Measurements from ENCODE around the gene GPR35. TPM values are rescaled to one million over a fixed set of nuclear protein-coding genes. Genes with fewer than 3 reads are reported as not detected.

Gene GPR35
- polyA plus RNA-seq, 1 donor = 2.9 TPM

DNA sequence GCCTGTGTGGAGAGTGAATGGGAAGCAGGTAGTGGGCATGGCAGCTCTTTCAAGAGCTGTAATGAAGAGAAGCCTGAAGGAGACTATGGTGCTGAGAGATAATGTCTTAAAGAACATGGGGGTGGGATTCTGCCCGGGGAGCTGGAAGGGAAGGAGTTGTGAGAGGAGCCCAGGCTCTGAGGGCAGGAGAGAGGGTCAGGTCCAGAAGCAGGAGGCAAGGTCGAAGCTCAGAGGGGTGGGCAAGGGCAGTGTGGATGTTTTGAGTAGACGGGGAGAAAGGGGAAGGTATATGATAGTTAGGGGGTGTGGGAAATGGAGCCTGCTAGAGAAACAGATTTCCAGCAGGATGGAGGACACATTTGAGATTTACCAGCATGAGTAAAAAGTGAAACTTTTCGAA is 36.6 kb upstream of the GPR35 start:
- no peak for DNase-seq

DNA sequence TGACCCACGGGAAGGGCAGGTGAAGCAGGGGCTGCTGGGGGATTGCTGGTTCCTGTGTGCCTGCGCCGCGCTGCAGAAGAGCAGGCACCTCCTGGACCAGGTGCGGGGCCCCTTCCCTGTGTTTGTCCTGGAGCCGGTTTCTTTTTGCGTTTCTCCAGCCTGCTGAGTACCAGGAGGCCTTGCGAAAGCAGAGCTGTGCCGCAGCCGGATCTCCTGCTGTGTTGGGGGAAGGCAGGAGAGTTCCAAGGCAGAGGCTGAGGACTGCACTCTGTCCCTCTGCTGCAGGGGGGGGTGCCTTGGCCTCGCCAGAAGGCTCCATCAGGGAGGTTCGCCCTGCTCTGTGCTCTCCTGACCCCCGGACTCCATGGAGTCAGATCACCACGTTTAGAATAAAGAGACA is 35.9 kb upstream of the GPR35 start:
- no peak for DNase-seq

DNA sequence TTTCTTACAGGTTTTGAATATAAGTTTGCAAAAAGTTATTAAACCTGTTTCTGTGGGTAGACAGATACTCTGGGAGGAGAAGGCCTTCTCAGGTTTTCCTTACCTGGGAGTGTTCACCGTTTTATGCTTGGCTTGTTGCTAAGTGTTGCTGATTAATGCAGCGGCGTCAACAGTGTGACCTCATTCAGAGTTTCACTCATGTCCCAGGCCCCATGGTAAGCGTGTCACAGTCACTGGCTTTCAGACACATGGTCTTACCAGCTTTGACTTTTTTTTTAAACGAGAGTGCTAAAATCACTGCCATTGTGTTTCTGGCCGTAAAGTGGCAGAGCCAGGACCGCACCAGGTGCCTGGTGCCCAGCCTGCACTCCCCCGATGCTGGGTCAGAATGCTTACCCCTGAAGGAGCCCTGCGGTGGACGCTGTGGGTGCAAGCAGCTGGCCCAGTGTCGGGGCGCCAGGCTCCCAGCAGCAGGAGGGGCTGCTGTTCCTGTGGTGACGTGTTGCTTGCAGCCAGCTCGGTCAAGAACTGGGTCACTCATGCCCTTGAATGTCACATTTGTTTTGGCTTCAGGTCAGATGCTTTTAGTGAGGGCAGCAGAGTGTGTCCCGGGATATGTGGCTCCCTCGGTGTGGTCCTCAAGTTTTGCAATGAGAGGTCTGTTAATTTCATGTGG is 35.3 kb upstream of the GPR35 start:
- no peak for DNase-seq

DNA sequence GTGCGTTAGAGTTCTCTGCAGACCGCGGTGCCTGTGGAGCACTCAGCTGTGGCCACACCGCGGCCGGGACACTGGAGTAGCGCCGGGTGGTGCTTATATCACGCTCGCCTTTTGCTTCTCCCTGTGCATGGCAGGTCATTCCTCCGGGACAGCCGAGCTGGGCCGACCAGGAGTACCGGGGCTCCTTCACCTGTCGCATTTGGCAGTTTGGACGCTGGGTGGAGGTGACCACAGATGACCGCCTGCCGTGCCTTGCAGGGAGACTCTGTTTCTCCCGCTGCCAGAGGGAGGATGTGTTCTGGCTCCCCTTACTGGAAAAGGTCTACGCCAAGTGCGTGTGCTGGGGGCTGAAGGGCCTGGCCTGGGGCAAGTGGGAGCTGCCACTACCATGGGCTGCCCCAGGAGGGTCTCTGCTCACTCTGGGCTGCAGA is 34.6 kb upstream of the GPR35 start:
- no peak for DNase-seq

DNA sequence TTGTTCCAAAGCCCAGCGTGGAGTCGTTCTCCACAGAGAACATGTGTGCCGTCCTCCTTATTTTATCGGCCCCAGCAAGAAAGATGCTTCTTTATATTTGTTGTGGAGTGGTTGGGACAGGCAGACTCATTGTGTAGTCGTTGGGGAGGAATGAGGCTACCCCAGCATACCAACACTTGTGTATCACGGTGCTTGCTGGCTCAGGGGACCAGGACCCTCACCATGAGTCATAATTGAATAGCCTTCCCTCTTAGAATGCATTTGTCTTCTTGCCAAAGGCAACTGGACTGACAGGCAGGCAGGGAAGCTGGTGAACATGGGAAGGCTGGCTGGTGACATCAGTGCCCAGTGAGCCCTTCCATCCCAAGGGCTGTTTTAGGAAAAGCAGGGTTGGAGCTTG is 34.1 kb upstream of the GPR35 start:
- no peak for DNase-seq

DNA sequence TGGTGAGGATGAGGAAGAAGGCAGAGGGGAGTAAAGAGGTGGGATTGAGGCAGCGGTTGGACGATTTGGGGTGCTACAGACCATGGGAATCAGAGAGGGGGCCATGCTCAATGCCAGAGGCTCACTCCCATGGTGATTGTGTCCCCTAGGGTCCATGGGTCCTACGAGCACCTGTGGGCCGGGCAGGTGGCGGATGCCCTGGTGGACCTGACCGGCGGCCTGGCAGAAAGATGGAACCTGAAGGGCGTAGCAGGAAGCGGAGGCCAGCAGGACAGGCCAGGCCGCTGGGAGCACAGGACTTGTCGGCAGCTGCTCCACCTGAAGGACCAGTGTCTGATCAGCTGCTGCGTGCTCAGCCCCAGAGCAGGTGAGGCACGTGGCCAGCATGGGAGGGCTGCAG is 33.5 kb upstream of the GPR35 start:
- DNase-seq = no peak

DNA sequence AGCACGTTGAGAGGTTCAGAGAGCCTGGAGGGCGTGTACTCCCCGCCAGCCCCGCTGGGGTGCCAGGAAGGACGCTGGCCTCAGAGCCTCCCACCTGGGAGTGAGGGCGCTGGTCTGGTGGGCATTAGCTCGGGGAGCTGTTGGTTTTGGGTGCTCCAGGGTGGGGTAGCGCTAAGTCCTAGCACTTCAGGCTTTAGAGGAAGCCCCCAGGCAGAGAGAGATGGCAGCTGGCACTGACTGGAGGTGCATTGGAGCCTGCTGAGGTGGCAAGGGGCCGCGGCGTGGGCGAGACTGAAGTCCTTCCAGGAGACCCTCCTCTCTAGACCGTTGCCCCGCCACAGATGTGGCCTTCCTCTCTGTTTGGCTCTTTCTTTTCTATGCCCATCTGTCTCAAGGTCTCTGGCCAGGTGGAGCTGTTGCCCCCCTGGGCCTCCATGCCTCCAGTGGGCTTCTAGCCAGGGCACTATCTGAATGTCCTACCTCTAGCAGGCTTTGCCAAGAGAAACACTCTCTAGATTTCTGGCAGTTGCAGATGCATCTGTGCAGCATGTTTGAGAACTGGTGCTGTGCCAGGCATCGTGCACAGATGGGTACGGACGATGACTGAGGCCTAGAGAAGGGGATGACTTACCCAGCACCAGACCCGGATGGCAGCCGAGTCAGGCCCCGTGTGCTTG is 32.1 kb upstream of the GPR35 start:
- no peak for DNase-seq

DNA sequence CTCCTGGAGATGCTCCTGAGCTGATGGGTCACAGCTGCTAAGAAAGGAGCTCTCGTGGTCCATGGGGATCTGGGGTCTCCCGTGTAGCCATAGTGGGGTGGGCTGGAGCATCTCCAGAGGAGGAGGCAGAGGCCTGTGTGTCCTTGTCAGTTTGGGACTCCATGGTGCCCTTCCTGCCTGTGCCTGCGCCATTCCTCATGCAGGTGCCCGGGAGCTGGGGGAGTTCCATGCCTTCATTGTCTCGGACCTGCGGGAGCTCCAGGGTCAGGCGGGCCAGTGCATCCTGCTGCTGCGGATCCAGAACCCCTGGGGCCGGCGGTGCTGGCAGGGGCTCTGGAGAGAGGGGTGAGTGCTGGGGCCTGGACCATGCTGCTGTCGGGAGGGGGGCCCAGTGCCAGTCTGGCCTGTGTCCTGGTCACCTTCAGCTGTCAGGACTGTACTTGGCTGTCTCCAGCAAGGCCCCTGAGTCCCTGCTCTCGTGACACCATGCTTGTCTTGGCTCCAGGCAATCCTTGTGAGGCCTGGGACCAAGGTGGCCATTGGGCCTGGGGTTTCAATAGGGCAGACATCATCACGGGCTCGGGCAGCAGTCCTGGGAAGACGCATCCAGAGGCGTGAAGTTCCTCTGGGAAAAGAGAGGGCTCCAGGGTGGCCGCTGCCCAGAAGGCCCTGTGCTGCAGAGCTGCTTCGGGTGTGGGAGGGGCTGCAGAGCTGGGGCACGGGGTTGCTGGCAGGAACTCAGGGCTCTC is 31.4 kb upstream of the GPR35 start:
- DNase-seq = no peak

DNA sequence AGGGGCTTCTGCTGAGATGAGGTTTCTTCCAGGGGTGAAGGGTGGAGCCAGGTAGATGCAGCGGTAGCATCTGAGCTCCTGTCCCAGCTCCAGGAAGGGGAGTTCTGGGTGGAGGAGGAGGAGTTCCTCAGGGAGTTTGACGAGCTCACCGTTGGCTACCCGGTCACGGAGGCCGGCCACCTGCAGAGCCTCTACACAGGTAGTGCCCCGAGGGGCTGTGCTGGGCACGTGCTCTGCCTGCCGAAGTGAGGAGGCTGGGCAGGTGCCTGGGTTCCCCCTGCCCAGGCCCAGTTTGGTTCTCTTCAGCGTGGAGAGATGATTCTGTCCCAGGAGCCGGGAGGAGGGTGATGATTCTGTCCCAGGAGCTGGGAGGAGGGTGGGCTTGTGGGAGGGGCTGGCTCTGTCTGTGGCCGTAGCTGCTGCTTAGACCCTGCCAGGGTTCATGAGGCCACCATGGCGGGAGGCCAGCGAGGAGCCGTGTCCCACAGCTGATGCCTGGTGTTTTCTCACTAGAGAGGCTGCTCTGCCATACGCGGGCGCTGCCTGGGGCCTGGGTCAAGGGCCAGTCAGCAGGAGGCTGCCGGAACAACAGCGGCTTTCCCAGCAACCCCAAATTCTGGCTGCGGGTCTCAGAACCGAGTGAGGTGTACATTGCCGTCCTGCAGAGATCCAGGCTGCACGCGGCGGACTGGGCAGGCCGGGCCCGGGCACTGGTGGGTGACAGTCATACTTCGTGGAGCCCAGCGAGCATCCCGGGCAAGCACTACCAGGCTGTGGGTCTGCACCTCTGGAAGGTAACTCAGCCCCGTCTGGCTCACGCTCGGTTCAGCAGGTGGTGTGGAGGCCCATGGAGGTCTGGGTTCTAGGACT is 30.5 kb upstream of the GPR35 start:
- no peak for DNase-seq

DNA sequence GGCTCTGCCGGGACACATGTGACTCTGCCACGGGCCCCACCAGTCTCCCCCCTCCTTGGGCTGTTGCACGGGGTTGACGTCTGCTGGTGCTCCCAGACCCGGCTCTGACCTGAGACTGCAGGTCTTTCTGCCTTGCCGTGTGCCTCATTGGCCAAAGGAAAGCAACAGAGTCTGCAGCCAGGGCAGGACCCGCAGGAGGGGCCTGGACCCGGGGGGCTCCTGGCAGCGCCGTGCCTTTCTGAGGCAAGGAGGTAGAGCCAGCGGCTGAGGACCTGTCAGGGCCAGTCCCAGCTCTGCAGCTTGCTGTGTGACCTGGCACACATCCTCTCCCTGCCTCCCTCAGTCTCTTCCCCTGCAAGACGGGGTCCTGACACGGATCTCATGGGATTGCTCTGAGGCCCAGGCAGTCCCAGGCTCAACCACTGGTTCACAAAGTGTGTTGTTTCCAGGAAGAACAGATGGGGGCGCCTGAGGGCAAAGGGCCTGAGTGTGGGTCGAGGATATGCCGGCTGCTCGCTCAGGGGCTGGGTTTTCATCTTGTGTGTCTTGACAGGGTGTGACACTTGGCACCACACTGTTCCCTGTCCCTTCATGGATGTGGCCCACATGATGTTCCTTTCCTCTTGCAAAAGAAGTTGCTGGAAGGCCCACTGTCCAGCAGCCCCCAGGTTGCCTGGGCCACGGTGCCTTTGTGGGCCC is 29.8 kb upstream of the GPR35 start:
- DNase-seq = no peak

DNA sequence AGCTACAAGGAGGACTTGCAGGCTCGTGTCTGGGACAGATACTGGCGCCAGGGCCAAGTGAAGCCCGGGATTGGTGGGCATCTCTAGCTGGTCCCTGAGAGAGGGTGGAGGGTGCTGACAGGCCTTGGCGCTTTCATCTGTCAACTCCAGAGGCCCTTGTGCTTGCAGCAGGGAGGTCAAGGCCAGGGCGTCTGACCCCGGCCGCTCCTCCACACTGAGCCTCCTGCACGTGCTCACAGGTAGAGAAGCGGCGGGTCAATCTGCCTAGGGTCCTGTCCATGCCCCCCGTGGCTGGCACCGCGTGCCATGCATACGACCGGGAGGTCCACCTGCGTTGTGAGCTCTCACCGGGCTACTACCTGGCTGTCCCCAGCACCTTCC is 29.2 kb upstream of the GPR35 start:
- DNase-seq = no peak

DNA sequence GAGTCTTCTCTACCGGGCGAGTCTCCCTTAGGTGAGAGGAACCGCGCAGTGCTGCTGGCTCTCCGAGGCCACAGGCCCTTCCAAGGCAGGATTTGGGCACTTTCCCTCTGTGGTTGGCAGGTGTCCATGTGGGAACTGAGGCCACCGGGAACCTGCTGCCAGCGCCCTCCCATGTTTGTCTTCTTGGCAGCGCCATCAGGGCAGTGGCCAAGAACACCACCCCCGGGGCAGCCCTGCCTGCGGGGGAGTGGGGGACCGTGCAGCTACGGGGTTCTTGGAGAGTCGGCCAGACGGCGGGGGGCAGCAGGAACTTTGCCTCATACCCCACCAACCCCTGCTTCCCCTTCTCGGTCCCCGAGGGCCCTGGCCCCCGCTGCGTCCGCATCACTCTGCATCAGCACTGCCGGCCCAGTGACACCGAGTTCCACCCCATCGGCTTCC is 28.8 kb upstream of the GPR35 start:
- DNase-seq = no peak

DNA sequence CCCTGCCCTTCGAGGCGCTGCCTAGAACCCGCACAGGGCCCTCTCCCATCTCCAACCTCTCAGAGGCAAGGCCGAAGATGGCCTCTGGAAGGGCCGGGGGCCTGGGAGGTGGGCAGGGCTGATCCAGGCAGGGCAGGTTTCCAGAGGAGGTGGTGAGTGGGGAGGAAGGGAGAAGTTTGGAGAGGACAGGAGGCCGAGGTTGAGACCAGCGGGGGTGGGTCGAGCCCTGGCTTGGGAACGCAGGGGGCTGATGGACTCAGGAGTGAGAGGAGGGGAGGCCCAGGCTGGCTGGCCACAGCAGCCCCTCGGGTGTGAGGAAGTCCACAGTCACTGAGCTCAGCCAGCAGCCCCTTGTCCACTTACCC is 28.2 kb upstream of the GPR35 start:
- DNase-seq = no peak

DNA sequence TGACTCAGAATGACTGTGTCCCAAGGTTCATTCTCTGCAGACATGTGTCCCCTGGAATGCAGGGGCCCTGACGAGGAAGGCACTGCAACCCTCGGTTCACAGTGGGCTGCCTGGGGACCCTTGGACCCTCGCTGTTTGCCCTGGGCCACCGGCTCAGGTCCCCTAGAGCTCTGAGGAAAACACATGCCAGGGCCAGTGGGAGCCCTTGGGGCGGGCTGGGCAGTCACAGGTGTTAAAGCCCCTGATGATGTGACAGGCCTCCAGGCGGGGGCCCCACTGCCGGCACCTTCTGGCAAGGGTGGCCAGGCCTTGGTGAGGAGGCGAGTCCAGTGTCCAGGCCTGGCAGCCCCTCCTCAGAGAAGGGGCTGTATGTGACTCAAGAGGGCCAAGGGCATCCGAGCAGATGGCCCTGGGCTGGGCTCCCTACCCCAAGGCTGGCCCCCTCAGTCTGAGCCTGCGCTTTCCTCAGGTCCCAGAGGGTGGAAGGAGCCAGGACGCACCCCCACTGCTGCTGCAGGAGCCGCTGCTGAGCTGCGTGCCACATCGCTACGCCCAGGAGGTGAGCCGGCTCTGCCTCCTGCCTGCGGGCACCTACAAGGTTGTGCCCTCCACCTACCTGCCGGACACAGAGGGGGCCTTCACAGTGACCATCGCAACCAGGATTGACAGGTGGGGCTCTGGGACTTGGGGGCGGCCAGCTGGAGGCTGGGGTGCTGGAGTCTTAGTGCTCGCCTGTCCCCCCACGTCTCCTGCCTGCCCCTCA is 27.7 kb upstream of the GPR35 start:
- DNase-seq = no peak

DNA sequence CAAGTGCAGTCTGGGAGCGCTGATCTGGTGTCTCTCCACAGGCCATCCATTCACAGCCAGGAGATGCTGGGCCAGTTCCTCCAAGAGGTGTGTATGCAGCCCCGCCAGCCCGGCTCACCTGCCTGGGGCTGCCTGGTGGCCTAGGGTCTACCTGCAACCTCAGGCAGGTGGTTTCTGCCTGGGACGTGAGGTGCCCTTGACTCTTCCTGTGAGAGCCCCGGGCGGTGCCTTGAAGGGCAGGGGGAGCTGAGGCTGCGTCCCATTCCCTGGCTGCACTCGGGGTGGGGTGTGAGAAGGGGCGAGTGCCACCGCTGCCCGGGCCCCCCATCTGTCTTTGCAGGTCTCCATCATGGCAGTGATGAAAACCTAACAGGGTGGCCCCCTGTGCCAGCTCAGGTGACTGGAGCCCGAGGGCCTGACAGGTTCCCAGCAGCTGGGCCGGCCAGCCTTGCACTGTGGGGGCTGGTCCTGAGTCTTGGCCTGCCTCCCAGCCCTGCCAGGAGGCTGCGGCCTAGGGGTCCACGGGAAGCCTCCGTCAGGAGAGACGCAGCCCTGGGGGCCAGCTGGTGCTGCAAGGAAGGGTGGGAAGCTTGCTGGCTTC is 26.9 kb upstream of the GPR35 start:
- no peak for DNase-seq

DNA sequence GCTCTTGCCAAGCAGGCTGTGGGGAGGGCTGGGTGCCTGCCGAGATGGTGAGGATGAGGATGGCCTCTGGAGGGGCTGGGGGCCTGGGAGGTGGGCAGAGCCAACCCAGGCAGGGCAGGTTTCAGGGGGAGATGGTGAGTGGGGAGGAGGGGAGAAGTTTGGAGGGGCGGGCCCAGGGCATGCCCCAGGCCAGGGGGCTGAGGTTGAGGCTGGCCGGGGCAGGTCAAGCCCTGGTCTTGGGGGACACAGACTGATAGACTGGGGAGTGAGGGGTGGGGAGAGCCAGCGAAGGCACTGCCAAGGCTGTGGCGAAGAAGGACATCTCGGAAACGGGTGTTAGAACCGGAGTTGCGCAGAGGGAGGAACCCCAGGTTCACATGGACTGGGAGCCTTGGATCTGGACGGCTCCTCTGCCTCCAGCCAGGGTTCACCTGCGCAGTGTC is 26.1 kb upstream of the GPR35 start:
- DNase-seq = no peak

DNA sequence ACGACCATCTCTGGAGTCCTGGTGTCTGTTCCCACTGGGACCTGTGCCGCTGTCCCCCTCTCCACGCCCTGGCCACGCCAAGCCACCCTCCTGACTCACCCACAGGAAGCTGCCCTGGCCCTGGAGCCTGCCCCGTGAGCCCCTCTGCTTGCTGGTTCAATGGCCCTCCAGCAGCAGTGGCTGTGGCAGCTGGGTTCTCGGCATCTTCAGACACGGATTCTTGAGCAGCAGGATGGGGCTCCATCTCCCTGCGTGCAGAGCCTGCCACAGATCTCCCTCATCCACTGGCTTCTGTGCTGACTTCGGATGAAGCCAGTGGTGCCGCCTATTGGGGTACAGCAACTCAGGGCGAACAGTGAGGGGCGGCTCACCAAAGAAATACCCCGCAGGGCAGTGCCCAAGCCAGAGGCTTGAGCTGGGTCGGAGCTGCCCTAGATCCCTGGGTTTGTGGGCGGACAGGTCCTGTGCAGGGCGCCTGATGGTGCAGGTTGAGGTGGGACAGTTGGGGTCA is 24.8 kb upstream of the GPR35 start:
- DNase-seq = no peak

DNA sequence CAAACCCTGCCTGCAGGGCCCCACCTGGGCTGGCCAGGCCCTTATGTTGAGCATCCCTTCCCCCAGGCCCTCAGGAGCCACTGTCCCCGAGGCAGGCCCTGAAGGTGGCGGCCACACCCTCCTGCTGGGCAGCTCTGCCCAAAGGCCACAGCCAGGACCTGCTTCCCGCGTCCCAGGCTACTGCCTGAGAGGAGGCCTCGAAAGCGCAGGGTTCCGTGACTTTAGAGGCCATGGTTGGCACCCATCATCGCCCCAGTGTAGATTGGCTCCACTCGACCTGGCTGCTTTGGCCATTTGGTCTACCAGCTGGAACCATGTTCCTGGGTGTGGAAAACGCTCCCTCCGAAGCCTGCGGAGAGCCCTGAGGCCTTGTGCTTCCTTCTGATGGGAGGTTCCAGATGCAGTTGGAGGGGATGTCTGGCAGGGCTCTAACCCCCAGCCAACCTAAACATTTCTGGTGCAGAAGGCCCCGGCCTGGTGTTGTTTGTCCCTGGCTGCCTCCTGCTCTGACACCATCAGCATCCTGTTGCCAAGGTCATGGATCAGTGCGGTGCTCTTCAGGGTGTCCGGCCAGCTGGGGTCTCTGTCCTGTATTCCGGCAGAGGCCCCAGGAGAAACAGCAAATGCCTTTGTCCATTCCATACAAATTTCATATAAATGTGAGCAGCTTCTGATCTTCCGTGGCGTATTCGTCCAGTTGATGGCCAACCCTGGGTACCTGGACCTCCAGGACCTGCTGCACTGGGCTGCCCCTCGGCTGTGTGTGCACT is 24.0 kb upstream of the GPR35 start:
- DNase-seq = no peak

DNA sequence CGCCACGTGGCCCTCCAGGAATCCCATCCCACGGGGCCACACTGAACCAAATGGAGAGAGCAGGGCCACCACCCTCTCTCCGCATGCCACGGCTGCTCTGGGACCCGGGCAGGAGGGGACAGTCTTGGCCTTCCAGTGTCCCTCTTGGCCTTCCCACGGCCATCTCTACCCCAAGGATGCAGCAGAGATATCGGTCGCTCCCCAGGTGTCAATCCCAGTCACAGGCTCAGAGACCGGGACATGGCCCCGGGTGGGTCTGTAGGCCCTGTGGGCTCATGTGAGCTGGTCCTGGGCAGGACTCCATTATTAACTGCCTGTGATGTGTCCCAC is 23.5 kb upstream of the GPR35 start:
- DNase-seq = no peak

All from left kidney (tissue), 2 donors.